Thyroid gland (tissue), 4 donors: ENCODE measurements around the gene MSTO1.
"Not testable (repeated sequence)": the region's sequence is repeated elsewhere in the genome, so short reads cannot be mapped to it uniquely, and the experiment has no call there.

Experiments
- CTCF ChIP-seq, 6 experiments: fragments of 200-600 bp in 3 of 6; fragments of 450-650 bp in 3 of 6; sonication (generic) in 3 of 6; IDR thresholded peaks; one replicate each; pipeline ENCODE4 v1.5.1; 2016 to 2019; ENCODE audit warnings: antibody characterized with exemption in 6 of 6, mild to moderate bottlenecking in 2 of 6, inconsistent platforms in 1 of 6, moderate library complexity in 1 of 6
- POLR2A ChIP-seq, 2 donors: fragments of 450-650 bp; IDR thresholded peaks; one replicate each; pipeline ENCODE4 v1.6.1; 2017; ENCODE audit warnings: antibody characterized with exemption in 2 of 2, mild to moderate bottlenecking in 2 of 2, moderate library complexity in 1 of 2

GRCh38 chr1:155595877-155596474 is 14.0 kb upstream of the MSTO1 start:
- not testable (repeated sequence) for TF ChIP-seq CTCF, POLR2A (IDR thresholded peaks at IDR 0.05)
